Esophagus squamous epithelium (tissue), 5 donors: ENCODE measurements around the gene PPM1D. TPM values are rescaled to one million over a fixed set of nuclear protein-coding genes. Genes with fewer than 3 reads are reported as not detected.

Experiments
- DNase-seq: peaks from one replicate; lab custom pipeline; 2025; lab: John Stamatoyannopoulos, UW
- H3K27ac ChIP-seq, 4 donors: fragments of 200-600 bp; sonication (generic); one replicate each; pipeline ENCODE4 v1.5.1; 2016 to 2019; ENCODE audit warnings: mild to moderate bottlenecking in 1 of 4
- H3K27me3 ChIP-seq, 4 donors: fragments of 200-600 bp; sonication (generic); 1 replicate in 3 of 4; 2 replicates in 1 of 4; pipeline versions ENCODE4 v1.5.1 to v1.6.0; 2017 to 2021; ENCODE audit warnings: antibody characterized with exemption in 1 of 4
- H3K36me3 ChIP-seq, 3 donors: fragments of 200-600 bp; sonication (generic); one replicate each; pipeline ENCODE4 v1.5.1; 2016 to 2019
- H3K4me1 ChIP-seq, 3 donors: fragments of 200-600 bp; sonication (generic); one replicate each; pipeline ENCODE4 v1.5.1; 2017 to 2019
- H3K4me3 ChIP-seq, 4 donors: fragments of 200-600 bp; sonication (generic); 1 replicate in 3 of 4; 2 replicates in 1 of 4; pipeline ENCODE4 v1.5.1; 2016 to 2019; ENCODE audit warnings: mild to moderate bottlenecking in 2 of 4, moderate library complexity in 1 of 4
- H3K9me3 ChIP-seq, 3 donors: fragments of 200-600 bp; sonication (generic); one replicate each; pipeline ENCODE4 v1.5.1; 2016 to 2019
- POLR2A ChIP-seq, 4 donors: fragments of 450-650 bp; IDR thresholded peaks; one replicate each; pipeline ENCODE4 v1.6.1; 2017; ENCODE audit warnings: antibody characterized with exemption in 4 of 4, mild to moderate bottlenecking in 4 of 4, moderate library complexity in 3 of 4
- WGBS, 2 donors: methylation state at CpG; one replicate each; pipeline ENCODE4 v1.1.5; 2018; 5-methylcytosine and 5-hydroxymethylcytosine counted together
- intact Hi-C: fragments of 100-400 bp; cut with DNase I; formaldehyde crosslinking; loops from one replicate; pipeline ENCODE4 v1.15.0; 2022
- total RNA-seq, 4 donors: library from RNA; depleted of rRNA; stranded (reverse); fragments of >200 nt; gene quantifications; one replicate each; pipeline ENCODE4 v1.1.0, GENCODE V29; 2016
- TF ChIP-seq, protein P1 (sequence below), 6 experiments: fragments of 450-650 bp in 4 of 6; fragments of 200-600 bp in 2 of 6; sonication (generic) in 2 of 6; IDR thresholded peaks; one replicate each; pipeline ENCODE4 v1.5.1; 2016 to 2019; ENCODE audit warnings: antibody characterized with exemption in 6 of 6, mild to moderate bottlenecking in 4 of 6, moderate library complexity in 4 of 6
- donor health status: DM: yes; HTN: yes; CAD: no.

The PPM1D gene
- total RNA-seq, 4 donors from 2014 or later, result 6.6 to 11.3 (median 10.6) TPM

GRCh38 chr17:60647705-60648104, 47.7 kb downstream of the PPM1D start:
- Histone ChIP-seq H3K9me3 (no peaks in the 10 kb centered on the region), H3K4me1 (no peaks in the 10 kb centered on the region), H3K27me3 (no peaks in the 10 kb centered on the region), H3K4me3 (no peak overlapping the region), H3K27ac (no peak overlapping the region), H3K36me3 (peaks cover 0 to 54% (median 7%) of the 10 kb centered on the region in 3 donors)
- no peak for DNase-seq
- 87 to 100% methylated on average over 1 of the region's 1 CpG for WGBS, 2 donors
- intact Hi-C loops, result no loop called here
- TF ChIP-seq, protein P1, sequence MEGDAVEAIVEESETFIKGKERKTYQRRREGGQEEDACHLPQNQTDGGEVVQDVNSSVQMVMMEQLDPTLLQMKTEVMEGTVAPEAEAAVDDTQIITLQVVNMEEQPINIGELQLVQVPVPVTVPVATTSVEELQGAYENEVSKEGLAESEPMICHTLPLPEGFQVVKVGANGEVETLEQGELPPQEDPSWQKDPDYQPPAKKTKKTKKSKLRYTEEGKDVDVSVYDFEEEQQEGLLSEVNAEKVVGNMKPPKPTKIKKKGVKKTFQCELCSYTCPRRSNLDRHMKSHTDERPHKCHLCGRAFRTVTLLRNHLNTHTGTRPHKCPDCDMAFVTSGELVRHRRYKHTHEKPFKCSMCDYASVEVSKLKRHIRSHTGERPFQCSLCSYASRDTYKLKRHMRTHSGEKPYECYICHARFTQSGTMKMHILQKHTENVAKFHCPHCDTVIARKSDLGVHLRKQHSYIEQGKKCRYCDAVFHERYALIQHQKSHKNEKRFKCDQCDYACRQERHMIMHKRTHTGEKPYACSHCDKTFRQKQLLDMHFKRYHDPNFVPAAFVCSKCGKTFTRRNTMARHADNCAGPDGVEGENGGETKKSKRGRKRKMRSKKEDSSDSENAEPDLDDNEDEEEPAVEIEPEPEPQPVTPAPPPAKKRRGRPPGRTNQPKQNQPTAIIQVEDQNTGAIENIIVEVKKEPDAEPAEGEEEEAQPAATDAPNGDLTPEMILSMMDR (IDR thresholded peaks at IDR 0.05), result no peak
- no peak for TF ChIP-seq POLR2A (IDR thresholded peaks at IDR 0.05)

GRCh38 chr17:60652454-60653247, 52.7 kb downstream of the PPM1D start:
- Histone ChIP-seq H3K4me1 (no peaks in the 10 kb centered on the region), H3K27ac (no peak overlapping the region), H3K4me3 (no peak overlapping the region), H3K36me3 (peaks cover 0 to 63% (median 7%) of the 10 kb centered on the region in 3 donors), H3K27me3 (no peaks in the 10 kb centered on the region), H3K9me3 (no peaks in the 10 kb centered on the region)
- 58 to 76% methylated on average over 2 of the region's 2 CpGs for WGBS, 2 donors
- TF ChIP-seq POLR2A (IDR thresholded peaks at IDR 0.05), result no peak
- TF ChIP-seq, protein P1 (IDR thresholded peaks at IDR 0.05), result no peak
- no peak for DNase-seq
- intact Hi-C loops, result no loop called here

DNA sequence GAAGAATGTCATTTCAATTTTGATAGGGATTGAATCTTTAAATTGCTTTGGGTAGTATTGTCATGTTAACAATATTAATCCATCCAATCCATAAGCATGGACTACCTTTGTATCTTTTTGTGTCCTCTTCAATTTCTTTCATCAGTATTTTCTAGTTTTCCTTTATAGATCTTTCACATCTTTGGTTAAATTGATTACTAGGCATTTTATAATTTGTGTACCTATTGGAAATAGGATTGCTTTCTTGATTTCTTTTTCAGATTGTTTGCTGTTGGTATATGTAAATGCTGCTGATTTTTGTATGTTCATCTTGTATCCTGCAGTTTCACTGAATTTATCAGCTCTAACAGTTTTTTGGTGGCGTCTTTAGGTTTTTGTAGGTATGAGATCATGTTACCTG, 53.6 kb downstream of the PPM1D start:
- TF ChIP-seq POLR2A (IDR thresholded peaks at IDR 0.05), result no peak
- TF ChIP-seq, protein P1 (IDR thresholded peaks at IDR 0.05), result no peak
- H3K27me3 ChIP-seq, result no peaks in the 10 kb centered on the region
- H3K4me1 ChIP-seq, result no peaks in the 10 kb centered on the region
- H3K27ac ChIP-seq, result no peak overlapping the region
- no peak for DNase-seq
- WGBS, 2 donors, result 93 to 100% methylated on average over 1 of the region's 1 CpG
- H3K4me3 ChIP-seq, result no peak overlapping the region
- no peaks in the 10 kb centered on the region for H3K9me3 ChIP-seq
- H3K36me3 ChIP-seq, result peaks cover 0 to 63% (median 4%) of the 10 kb centered on the region in 3 donors
- intact Hi-C loops, result no loop called here

- Histone ChIP-seq H3K36me3 (peaks cover 0 to 55% (median 0%) of the 10 kb centered on the region in 3 donors), H3K4me1 (no peaks in the 10 kb centered on the region), H3K27me3 (no peaks in the 10 kb centered on the region), H3K9me3 (no peaks in the 10 kb centered on the region), H3K4me3 (no peak overlapping the region), H3K27ac (no peak overlapping the region)
- no peak for TF ChIP-seq POLR2A (IDR thresholded peaks at IDR 0.05)
- TF ChIP-seq, protein P1 (IDR thresholded peaks at IDR 0.05), result no peak
- intact Hi-C loops, result no loop called here
- no peak for DNase-seq
- WGBS, 2 donors, result 93 to 99% methylated on average over 4 to 5 of the region's 5 CpGs
Measured at GRCh38 chr17:60656499-60656898, 56.5 kb downstream of the PPM1D start.

- no peak overlapping the region for H3K27ac ChIP-seq
- no peak for DNase-seq
- H3K4me1 ChIP-seq, result no peaks in the 10 kb centered on the region
- H3K27me3 ChIP-seq, result no peaks in the 10 kb centered on the region
- WGBS, 2 donors, result 57 to 70% methylated on average over 1 of the region's 1 CpG
- no peak overlapping the region for H3K4me3 ChIP-seq
- H3K36me3 ChIP-seq, result peaks cover 0 to 71% (median 0%) of the 10 kb centered on the region in 3 donors
- TF ChIP-seq, protein P1 (IDR thresholded peaks at IDR 0.05), result no peak
- TF ChIP-seq POLR2A (IDR thresholded peaks at IDR 0.05), result no peak
- intact Hi-C loops, result no loop called here
- no peaks in the 10 kb centered on the region for H3K9me3 ChIP-seq
Measured at GRCh38 chr17:60659156-60659555, 59.2 kb downstream of the PPM1D start.
